Aorta (tissue), 5 donors: ENCODE measurements around the gene FNDC3B. TPM values are rescaled to one million over a fixed set of nuclear protein-coding genes. Genes with fewer than 3 reads are reported as not detected.

Source experiments
- ATAC-seq: fragments of 200-7000 bp; cut with Tn5 transposase; one replicate; pipeline ENCODE4 v1.9.1; 2022; ENCODE audit warnings: moderate library complexity; ENCODE audit not compliant: low FRiP score
- DNase-seq, 2 donors: peaks; one replicate each; pipeline ENCODE4 v3.0.0-alpha.2; 2020
- H3K27ac ChIP-seq, 2 donors: one replicate each; pipeline ENCODE4 v1.5.1; 2013; ENCODE audit warnings: low read length in 2 of 2, mild to moderate bottlenecking in 2 of 2, moderate library complexity in 2 of 2, control low read depth in 1 of 2, inconsistent platforms in 1 of 2, low read depth in 1 of 2
- H3K27me3 ChIP-seq, 2 donors: one replicate each; pipeline ENCODE4 v1.6.1; 2013; ENCODE audit warnings: control low read depth in 1 of 2, low read length in 1 of 2, mild to moderate bottlenecking in 1 of 2, moderate library complexity in 1 of 2; ENCODE audit not compliant: insufficient read depth in 2 of 2, control insufficient read depth in 1 of 2
- H3K36me3 ChIP-seq, 2 donors: one replicate each; pipeline ENCODE4 v1.6.1; 2013; ENCODE audit warnings: control low read depth in 1 of 2, low read length in 1 of 2, mild to moderate bottlenecking in 1 of 2; ENCODE audit not compliant: insufficient read depth in 2 of 2, control insufficient read depth in 1 of 2
- H3K4me1 ChIP-seq, 2 donors: one replicate each; pipeline ENCODE4 v1.6.1; 2013; ENCODE audit warnings: low read length in 2 of 2, control low read depth in 1 of 2, mild to moderate bottlenecking in 1 of 2, moderate library complexity in 1 of 2; ENCODE audit not compliant: insufficient read depth in 2 of 2, control insufficient read depth in 1 of 2
- H3K4me3 ChIP-seq, 2 donors: one replicate each; pipeline ENCODE4 v1.5.1; 2013; ENCODE audit warnings: low read length in 2 of 2, control low read depth in 1 of 2, mild to moderate bottlenecking in 1 of 2
- H3K9me3 ChIP-seq: one replicate; pipeline ENCODE4 v1.6.1; 2013; ENCODE audit warnings: mild to moderate bottlenecking, low read length; ENCODE audit not compliant: control insufficient read depth
- WGBS, 2 donors: extraction: QIAGEN DNeasy Blood & Tissue Kit; methylation state at CpG; one replicate each; pipeline ENCODE4 v1.1.7; 2013; 5-methylcytosine and 5-hydroxymethylcytosine counted together
- intact Hi-C, 2 donors: fragments of 100-400 bp; cut with DNase I; formaldehyde crosslinking; loops; one replicate each; pipeline versions ENCODE4 v1.14.2 to v1.15.0; 2022
- polyA plus RNA-seq, 2 donors: library from polyadenylated mRNA; stranded (reverse); fragments of 200-250 nt; gene quantifications; one replicate each; pipeline ENCODE4 v1.2.3, GENCODE V29; 2013
- total RNA-seq, 2 donors: library from RNA; stranded (reverse); fragmentation: NEBNext Ultra II Directional; extraction: Animal tissue kit (Norgen Biotek cat#: 25700); gene quantifications; one replicate each; pipeline ENCODE4 v1.2.1, GENCODE V29; 2021
- donor health status: healthy with polysubstance abuse.
- donor health status: Bipolar disorder and iron deficiency.
- donor health status: DM: no; HTN: no; CAD: no.
- donor health status: DM: no; HTN: no; CAD: no.
- donor health status: DM: yes; HTN: yes; CAD: no.

FNDC3B gene
- total and polyA plus RNA-seq, 4 donors = 12.5 to 239 (median 120) TPM

GRCh38 chr3:172078721-172079120 lies 39.3 kb downstream of the FNDC3B start:
- WGBS, 2 donors = 86% methylated on average over 6 of the region's 6 CpGs
- no peak overlapping the region for H3K27ac ChIP-seq
- peaks cover 10% of the 10 kb centered on the region in 2 donors for H3K4me1 ChIP-seq
- H3K9me3 ChIP-seq = no peaks in the 10 kb centered on the region
- no peak overlapping the region for H3K4me3 ChIP-seq
- no peak for DNase-seq
- H3K36me3 ChIP-seq = peaks cover 2 to 7% of the 10 kb centered on the region in 2 donors
- ATAC-seq = no peak
- no peaks in the 10 kb centered on the region for H3K27me3 ChIP-seq
- intact Hi-C loops = no loop called here

GRCh38 chr3:172079326-172079976 lies 40.1 kb downstream of the FNDC3B start:
- no peaks in the 10 kb centered on the region for H3K9me3 ChIP-seq
- WGBS, 2 donors = 53 to 69% methylated on average over 3 of the region's 3 CpGs
- peaks cover 2 to 7% of the 10 kb centered on the region in 2 donors for H3K36me3 ChIP-seq
- H3K4me1 ChIP-seq = peaks cover 6% of the 10 kb centered on the region in 2 donors
- no peak overlapping the region for H3K4me3 ChIP-seq
- no peaks in the 10 kb centered on the region for H3K27me3 ChIP-seq
- intact Hi-C loops = no loop called here
- no peak overlapping the region for H3K27ac ChIP-seq
- DNase-seq = no peak
- no peak for ATAC-seq

- Histone ChIP-seq H3K9me3 (no peaks in the 10 kb centered on the region), H3K4me3 (no peak overlapping the region), H3K36me3 (peaks cover 2 to 7% of the 10 kb centered on the region in 2 donors), H3K4me1 (peaks cover 4 to 6% of the 10 kb centered on the region in 2 donors), H3K27ac (no peak overlapping the region), H3K27me3 (no peaks in the 10 kb centered on the region)
- ATAC-seq (no peak), DNase-seq (no peak)
- WGBS, 2 donors = 96 to 97% methylated on average over 1 of the region's 1 CpG
- intact Hi-C loops = no loop called here
Observed at GRCh38 chr3:172080503-172080902, 41.1 kb downstream of the FNDC3B start.

- Histone ChIP-seq H3K36me3 (peaks cover 2 to 7% of the 10 kb centered on the region in 2 donors), H3K27ac (no peak overlapping the region), H3K27me3 (no peaks in the 10 kb centered on the region), H3K4me3 (no peak overlapping the region), H3K4me1 (peaks cover 4 to 8% of the 10 kb centered on the region in 2 donors), H3K9me3 (no peaks in the 10 kb centered on the region)
- peak; percentile 87 for ATAC-seq
- DNase-seq = no peak
- intact Hi-C loops = no loop called here
- WGBS, 2 donors = 5 to 10% methylated on average over 5 of the region's 5 CpGs
Observed at GRCh38 chr3:172082269-172082668, 42.9 kb downstream of the FNDC3B start.

- Histone ChIP-seq H3K4me3 (no peak overlapping the region), H3K9me3 (no peaks in the 10 kb centered on the region), H3K27ac (no peak overlapping the region), H3K27me3 (no peaks in the 10 kb centered on the region), H3K36me3 (peaks cover 2 to 7% of the 10 kb centered on the region in 2 donors), H3K4me1 (peaks cover 4 to 8% of the 10 kb centered on the region in 2 donors)
- no peak for ATAC-seq
- intact Hi-C loops = no loop called here
- WGBS, 2 donors = 86 to 90% methylated on average over 5 of the region's 5 CpGs
- DNase-seq = no peak
Observed at GRCh38 chr3:172082820-172083513, 43.6 kb downstream of the FNDC3B start.

- H3K27ac ChIP-seq = no peak overlapping the region
- H3K9me3 ChIP-seq = no peaks in the 10 kb centered on the region
- no peak for DNase-seq
- ATAC-seq = no peak
- peaks cover 2 to 7% of the 10 kb centered on the region in 2 donors for H3K36me3 ChIP-seq
- intact Hi-C loops = no loop called here
- H3K4me3 ChIP-seq = no peak overlapping the region
- H3K27me3 ChIP-seq = no peaks in the 10 kb centered on the region
- H3K4me1 ChIP-seq = peaks cover 1 to 8% of the 10 kb centered on the region in 2 donors
- WGBS, 2 donors = 92% methylated on average over 8 of the region's 8 CpGs
Observed at GRCh38 chr3:172083995-172084409, 44.6 kb downstream of the FNDC3B start.

GRCh38 chr3:172084871-172085556 lies 45.6 kb downstream of the FNDC3B start:
- Histone ChIP-seq H3K4me1 (peaks cover 1 to 8% of the 10 kb centered on the region in 2 donors), H3K4me3 (no peak overlapping the region), H3K9me3 (no peaks in the 10 kb centered on the region), H3K27me3 (no peaks in the 10 kb centered on the region), H3K27ac (no peak overlapping the region), H3K36me3 (peaks cover 0 to 2% of the 10 kb centered on the region in 2 donors)
- 53 to 62% methylated on average over 5 of the region's 5 CpGs for WGBS, 2 donors
- ATAC-seq = no peak
- DNase-seq = no peak
- intact Hi-C loops = loop anchor here in 1 of 2 donors (5.0 kb wide), 1 partner anchor 43 kb away; no protein-coding TSS in a partner anchor

GRCh38 chr3:172085557-172085895 lies 46.1 kb downstream of the FNDC3B start:
- intact Hi-C loops = loop anchor here in 1 of 2 donors (5.0 kb wide), 1 partner anchor 43 kb away; no protein-coding TSS in a partner anchor
- WGBS, 2 donors = 82 to 87% methylated on average over 2 of the region's 2 CpGs
- H3K4me1 ChIP-seq = peaks cover 1 to 13% of the 10 kb centered on the region in 2 donors
- H3K27ac ChIP-seq = no peak overlapping the region
- no peak for ATAC-seq
- DNase-seq = no peak
- no peaks in the 10 kb centered on the region for H3K9me3 ChIP-seq
- peaks cover 0 to 2% of the 10 kb centered on the region in 2 donors for H3K36me3 ChIP-seq
- no peaks in the 10 kb centered on the region for H3K27me3 ChIP-seq
- H3K4me3 ChIP-seq = no peak overlapping the region
